Left lung (tissue), 10 donors: ENCODE results near the gene GPC6. TPM values are rescaled to one million over a fixed set of nuclear protein-coding genes. Genes with fewer than 3 reads are reported as not detected.

ENCODE experiments used
- ATAC-seq: fragments of 200-7000 bp; cut with Tn5 transposase; one replicate; pipeline ENCODE4 v1.9.1; 2020; ENCODE audit warnings: moderate library complexity
- DNase-seq, 4 donors: peaks; one replicate each; pipeline ENCODE4 v3.0.0-alpha.2; 2013 to 2020
- H3K27ac ChIP-seq, 2 donors: fragments of 200-600 bp; sonication (generic) in 1 of 2; one replicate each; pipeline versions ENCODE4 v1.5.0 to v1.8.0; 2020 to 2021
- H3K27me3 ChIP-seq, 2 donors: fragments of 200-600 bp; sonication (generic) in 1 of 2; one replicate each; pipeline versions ENCODE4 v1.5.0 to v1.8.0; 2020 to 2021
- H3K36me3 ChIP-seq, 2 donors: fragments of 200-600 bp; sonication (generic) in 1 of 2; one replicate each; pipeline versions ENCODE4 v1.5.0 to v1.8.0; 2020 to 2021
- H3K4me1 ChIP-seq, 2 donors: fragments of 200-600 bp; one replicate each; pipeline ENCODE4 v1.8.0; 2021
- H3K4me3 ChIP-seq, 2 donors: fragments of 200-600 bp; sonication (generic) in 1 of 2; one replicate each; pipeline versions ENCODE4 v1.5.0 to v1.8.0; 2020 to 2021; ENCODE audit warnings: mild to moderate bottlenecking in 1 of 2
- H3K9me3 ChIP-seq, 2 donors: fragments of 200-600 bp; sonication (generic) in 1 of 2; one replicate each; pipeline versions ENCODE4 v1.5.0 to v1.8.0; 2020 to 2021
- CTCF ChIP-seq, 2 donors: fragments of 200-600 bp; sonication (generic) in 1 of 2; IDR thresholded peaks; one replicate each; pipeline versions ENCODE4 v1.5.0 to v1.8.0; 2021; ENCODE audit warnings: antibody characterized with exemption in 2 of 2
- intact Hi-C, 2 donors: fragments of 100-400 bp; cut with DNase I; formaldehyde crosslinking; loops; one replicate each; pipeline versions ENCODE4 v1.11.2 to v1.14.2; 2022
- polyA plus RNA-seq, 6 donors: library from polyadenylated mRNA; unstranded; fragments of 120-200 nt; gene quantifications; one replicate each; pipeline ENCODE4 v1.2.1, GENCODE V29; 2013; ENCODE audit not compliant: insufficient read length in 6 of 6
- total RNA-seq, 2 donors: library from RNA; stranded (reverse); fragmentation: NEBNext Ultra II Directional; extraction: Animal tissue kit (Norgen Biotek cat#: 25700); gene quantifications; one replicate each; pipeline ENCODE4 v1.2.1, GENCODE V29; 2021
- donor health status: DM: no; HTN: yes; CAD: no.
- donor health status: DM: no; HTN: no; CAD: no.

GPC6 gene
- total and polyA plus RNA-seq, 8 donors = 9.6 to 25.8 (median 21.1) TPM

- Histone ChIP-seq H3K9me3 (peaks cover 0 to 6% of the 10 kb centered on the region in 2 donors), H3K27me3 (no peaks in the 10 kb centered on the region), H3K27ac (no peak overlapping the region), H3K4me3 (no peak overlapping the region), H3K4me1 (no peaks in the 10 kb centered on the region), H3K36me3 (no peaks in the 10 kb centered on the region)
- no peak for DNase-seq
- intact Hi-C loops = no loop called here
- TF ChIP-seq CTCF (IDR thresholded peaks at IDR 0.05) = no peak
- ATAC-seq = no peak
Observed at GRCh38 chr13:93959796-93960533, 733.4 kb downstream of the GPC6 start.

DNA sequence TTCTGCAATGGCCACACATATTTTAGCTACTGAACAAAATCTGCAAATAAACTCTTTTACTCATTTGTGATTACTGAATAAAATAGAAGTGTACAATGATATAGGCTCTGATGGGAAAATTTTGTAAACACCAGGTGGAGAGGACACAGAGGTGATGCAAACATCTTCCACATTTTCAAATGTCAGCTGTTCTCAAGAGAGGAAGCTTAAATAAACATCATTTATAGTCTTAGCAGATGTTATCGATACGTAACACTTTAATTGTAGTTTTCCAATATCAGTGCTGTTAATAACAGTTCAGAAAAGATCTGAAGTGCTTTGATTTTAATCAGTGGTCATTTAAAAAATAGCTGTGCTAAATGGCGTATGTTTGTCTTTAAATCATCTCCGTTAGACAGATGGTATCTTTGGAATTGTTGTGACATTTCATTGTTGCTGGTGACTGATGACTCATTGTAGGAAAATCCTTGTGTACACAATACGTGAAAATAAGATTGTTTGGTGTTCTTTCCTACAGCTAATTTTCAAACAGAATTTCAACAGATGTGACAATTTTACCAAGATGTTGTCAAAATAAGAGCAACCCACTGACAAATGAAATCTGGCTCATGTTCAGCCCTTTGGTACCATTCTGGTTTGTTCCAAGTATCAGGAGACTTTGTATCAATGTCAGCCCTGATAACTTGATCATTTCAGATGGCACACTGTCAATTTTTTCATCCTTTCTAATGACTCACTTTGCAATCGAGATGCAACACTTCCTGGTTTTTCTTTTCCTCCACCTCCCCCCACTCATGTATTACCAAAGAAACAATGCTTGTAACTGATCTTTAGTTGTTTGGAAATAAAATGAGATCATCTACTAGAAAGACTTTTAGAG is 736.9 kb downstream of the GPC6 start:
- Histone ChIP-seq H3K4me3 (no peak overlapping the region), H3K36me3 (no peaks in the 10 kb centered on the region), H3K27ac (no peak overlapping the region), H3K4me1 (no peaks in the 10 kb centered on the region), H3K9me3 (peaks cover 0 to 2% of the 10 kb centered on the region in 2 donors), H3K27me3 (no peaks in the 10 kb centered on the region)
- intact Hi-C loops = no loop called here
- no peak for DNase-seq
- ATAC-seq = no peak
- no peak for TF ChIP-seq CTCF (IDR thresholded peaks at IDR 0.05)

GRCh38 chr13:93964146-93964512 is 737.5 kb downstream of the GPC6 start:
- no peak for ATAC-seq
- TF ChIP-seq CTCF (IDR thresholded peaks at IDR 0.05) = no peak
- Histone ChIP-seq H3K4me3 (no peak overlapping the region), H3K9me3 (peaks cover 0 to 2% of the 10 kb centered on the region in 2 donors), H3K27ac (no peak overlapping the region), H3K4me1 (no peaks in the 10 kb centered on the region), H3K36me3 (no peaks in the 10 kb centered on the region), H3K27me3 (no peaks in the 10 kb centered on the region)
- intact Hi-C loops = no loop called here
- no peak for DNase-seq

- Histone ChIP-seq H3K4me1 (no peaks in the 10 kb centered on the region), H3K4me3 (no peak overlapping the region), H3K36me3 (no peaks in the 10 kb centered on the region), H3K9me3 (no peaks in the 10 kb centered on the region), H3K27me3 (no peaks in the 10 kb centered on the region), H3K27ac (no peak overlapping the region)
- intact Hi-C loops = no loop called here
- no peak for ATAC-seq
- DNase-seq = no peak
- no peak for TF ChIP-seq CTCF (IDR thresholded peaks at IDR 0.05)
Observed at GRCh38 chr13:93965587-93965986, 739.0 kb downstream of the GPC6 start.

DNA sequence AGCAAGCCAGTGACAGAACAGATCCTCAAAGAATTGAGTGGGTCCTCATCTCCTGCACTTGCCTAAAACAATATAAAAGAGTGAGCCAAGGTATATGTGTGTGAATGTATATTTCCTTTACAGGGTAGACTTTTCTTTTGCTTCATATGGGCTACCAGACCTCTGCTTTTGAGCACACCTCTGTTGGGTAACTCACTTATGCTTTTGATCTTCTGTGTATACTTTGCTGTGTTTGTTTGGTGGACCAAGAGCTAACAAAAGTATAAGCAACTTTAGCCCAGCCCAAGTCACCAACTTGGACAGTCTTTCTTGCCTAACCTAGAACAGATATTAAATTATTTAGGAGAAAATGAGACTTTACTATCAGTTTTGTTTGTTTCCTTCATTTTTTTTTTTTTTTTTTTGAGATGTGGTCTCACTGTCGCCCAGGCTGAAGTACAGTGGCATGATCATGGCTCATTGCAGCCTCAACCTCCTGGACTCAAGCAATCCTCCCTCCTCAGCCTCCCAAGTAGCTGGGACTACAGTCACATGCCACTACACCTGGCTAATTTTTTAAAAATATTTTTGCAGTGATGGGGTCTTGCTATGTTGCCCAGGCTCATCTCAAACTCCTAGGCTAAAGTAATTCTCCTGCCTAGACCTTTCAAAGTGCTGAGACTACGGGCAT is 739.8 kb downstream of the GPC6 start:
- ATAC-seq = no peak
- Histone ChIP-seq H3K4me3 (no peak overlapping the region), H3K4me1 (no peaks in the 10 kb centered on the region), H3K36me3 (no peaks in the 10 kb centered on the region), H3K27me3 (no peaks in the 10 kb centered on the region), H3K27ac (no peak overlapping the region), H3K9me3 (no peaks in the 10 kb centered on the region)
- intact Hi-C loops = no loop called here
- no peak for DNase-seq
- no peak for TF ChIP-seq CTCF (IDR thresholded peaks at IDR 0.05)
